Skin of body (tissue), 2 donors: ENCODE measurements around the gene ZBED6. TPM values are rescaled to one million over a fixed set of nuclear protein-coding genes. Genes with fewer than 3 reads are reported as not detected.
"Not testable (repeated sequence)": the region's sequence is repeated elsewhere in the genome, so short reads cannot be mapped to it uniquely, and the experiment has no call there.

Source experiments
- DNase-seq: peaks from one replicate; lab custom pipeline; 2025; lab: John Stamatoyannopoulos, UW
- total RNA-seq: library from RNA; depleted of rRNA; stranded (reverse); fragments of >200 nt; gene quantifications from one replicate; pipeline ENCODE4 v1.2.3, GENCODE V29; 2014

The ZBED6 gene
- total RNA-seq: 24.9 TPM

- DNase-seq: peak; percentile 97
Measured at GRCh38 chr1:203795441-203796235, at the start of gene ZBED6, which contains the start of gene ZC3H11A. ZBED6 (plus strand) TSS chr1:203795623; CDS start chr1:203797523, 1,900 bp downstream. ZC3H11A (plus strand) TSS chr1:203795623; CDS start chr1:203817071, 21,448 bp downstream.

- no peak for DNase-seq
Measured at GRCh38 chr1:203746281-203746680, 49.1 kb upstream of the ZBED6 start.

GRCh38 chr1:203751051-203751450 is 44.4 kb upstream of the ZBED6 start:
- DNase-seq: peak; percentile 23

GRCh38 chr1:203751618-203752361 is 43.6 kb upstream of the ZBED6 start:
- DNase-seq: not testable (repeated sequence)

- DNase-seq: no peak
Measured at GRCh38 chr1:203754455-203754864, 41.0 kb upstream of the ZBED6 start.

GRCh38 chr1:203756036-203756435 is 39.4 kb upstream of the ZBED6 start:
- no peak for DNase-seq

GRCh38 chr1:203758749-203759148 is 36.7 kb upstream of the ZBED6 start:
- not testable (repeated sequence) for DNase-seq

GRCh38 chr1:203760506-203760905 is 34.9 kb upstream of the ZBED6 start:
- no peak for DNase-seq

GRCh38 chr1:203761958-203762357 is 33.5 kb upstream of the ZBED6 start:
- not testable (repeated sequence) for DNase-seq

- no peak for DNase-seq
Measured at GRCh38 chr1:203763505-203763904, 31.9 kb upstream of the ZBED6 start.

- DNase-seq: no peak
Measured at GRCh38 chr1:203764105-203765028, 31.1 kb upstream of the ZBED6 start.

GRCh38 chr1:203765029-203765837 is 30.2 kb upstream of the ZBED6 start, which contains the start of gene LAX1:
LAX1 (plus strand) TSS chr1:203765183; CDS start chr1:203765566, 383 bp downstream.
- no peak for DNase-seq

GRCh38 chr1:203768256-203768655 is 27.2 kb upstream of the ZBED6 start:
- no peak for DNase-seq

- DNase-seq: peak; percentile 80
Measured at GRCh38 chr1:203769505-203770343, 25.7 kb upstream of the ZBED6 start.

GRCh38 chr1:203771901-203772301 is 23.5 kb upstream of the ZBED6 start:
- no peak for DNase-seq

GRCh38 chr1:203772836-203773235 is 22.6 kb upstream of the ZBED6 start:
- no peak for DNase-seq

GRCh38 chr1:203776636-203777035 is 18.8 kb upstream of the ZBED6 start:
- no peak for DNase-seq

GRCh38 chr1:203777596-203777995 is 17.8 kb upstream of the ZBED6 start:
- no peak for DNase-seq

GRCh38 chr1:203778146-203778545 is 17.3 kb upstream of the ZBED6 start:
- DNase-seq: no peak
